GM12878 (cell line): ENCODE data around the gene RHEX. TPM values are rescaled to one million over a fixed set of nuclear protein-coding genes. Genes with fewer than 3 reads are reported as not detected.

Experiments used
- BACH1 ChIP-seq: fragments of 450-650 bp; IDR thresholded peaks from 2 replicates; pipeline ENCODE4 v1.6.1; 2017; ENCODE audit warnings: mild to moderate bottlenecking, borderline replicate concordance
- BHLHE40 ChIP-seq, 2 experiments: fragments of 450-650 bp in 1 of 2; IDR thresholded peaks; 2 replicates each; pipeline ENCODE4 v1.6.1; 2011 to 2017; ENCODE audit warnings: low read depth in 2 of 2, borderline replicate concordance in 1 of 2, improper control_type of control experiment in 1 of 2, low read length in 1 of 2, mild to moderate bottlenecking in 1 of 2
- CBX3 ChIP-seq: fragments of 200-600 bp; sonication (generic); IDR thresholded peaks from 2 replicates; pipeline ENCODE4 v1.6.1; 2016; ENCODE audit warnings: low read depth, borderline replicate concordance
- CBX5 ChIP-seq: sonication (generic); IDR thresholded peaks from 2 replicates; pipeline ENCODE4 v1.6.1; 2016; ENCODE audit warnings: low read depth, moderate library complexity, mild to moderate bottlenecking, inconsistent platforms
- CEBPB ChIP-seq, 2 experiments: fragments of 150-350 bp in 1 of 2; IDR thresholded peaks; 2 replicates each; pipeline ENCODE4 v1.6.1; 2012 to 2014; ENCODE audit warnings: low read depth in 2 of 2, low read length in 2 of 2, borderline replicate concordance in 1 of 2, inconsistent platforms in 1 of 2
- CHD1 ChIP-seq: IDR thresholded peaks from 2 replicates; pipeline ENCODE4 v1.6.1; 2012; ENCODE audit warnings: low read depth, low read length, improper control_type of control experiment
- CHD4 ChIP-seq: fragments of 200-600 bp; sonication (generic); IDR thresholded peaks from 2 replicates; pipeline ENCODE4 v1.6.1; 2016; ENCODE audit warnings: mild to moderate bottlenecking
- CREM ChIP-seq: IDR thresholded peaks from 2 replicates; pipeline ENCODE4 v1.6.1; 2014; ENCODE audit warnings: antibody characterized with exemption, low read depth
- DPF2 ChIP-seq: fragments of 450-650 bp; IDR thresholded peaks from 2 replicates; pipeline ENCODE4 v1.6.1; 2017; ENCODE audit warnings: mild to moderate bottlenecking
- E4F1 ChIP-seq: fragments of 450-650 bp; IDR thresholded peaks from 2 replicates; pipeline ENCODE4 v1.6.1; 2018; ENCODE audit warnings: borderline replicate concordance, mild to moderate bottlenecking; ENCODE audit not compliant: partially characterized antibody
- EZH2 ChIP-seq: IDR thresholded peaks from 2 replicates; pipeline ENCODE4 v1.6.1; 2012; ENCODE audit warnings: low read depth, mild to moderate bottlenecking, control low read depth, inconsistent platforms, low read length, borderline replicate concordance; ENCODE audit not compliant: control insufficient read depth
- FOXM1 ChIP-seq: IDR thresholded peaks from 2 replicates; pipeline ENCODE4 v1.6.1; 2012; ENCODE audit warnings: low read depth, mild to moderate bottlenecking, inconsistent platforms, low read length, moderate library complexity
- HDAC6 ChIP-seq: fragments of 200-600 bp; sonication (generic); IDR thresholded peaks from one replicate; pipeline ENCODE4 v1.8.0; 2017; ENCODE audit warnings: antibody characterized with exemption; ENCODE audit not compliant: unreplicated experiment
- MTA3 ChIP-seq: IDR thresholded peaks from 2 replicates; pipeline ENCODE4 v1.6.1; 2012; ENCODE audit warnings: low read length, inconsistent platforms, borderline replicate concordance
- MYB ChIP-seq: fragments of 150-350 bp; IDR thresholded peaks from 2 replicates; pipeline ENCODE4 v1.6.1; 2014; ENCODE audit warnings: mild to moderate bottlenecking, low read depth, low read length, borderline replicate concordance
- NFIC ChIP-seq: IDR thresholded peaks from 2 replicates; pipeline ENCODE4 v1.6.1; 2012; ENCODE audit warnings: low read depth, mild to moderate bottlenecking, inconsistent platforms, low read length, moderate library complexity
- NKRF ChIP-seq: fragments of 450-650 bp; conservative IDR thresholded peaks from 2 replicates; pipeline ENCODE4 v1.6.1; 2017; ENCODE audit warnings: mild to moderate bottlenecking, moderate library complexity
- PBX3 ChIP-seq: IDR thresholded peaks from 2 replicates; pipeline ENCODE4 v1.6.1; 2011; ENCODE audit warnings: mild to moderate bottlenecking, low read depth, low read length, moderate library complexity; ENCODE audit not compliant: insufficient replicate concordance
- POLR2AphosphoS5 ChIP-seq: IDR thresholded peaks from 2 replicates; pipeline ENCODE4 v1.6.1; 2011; ENCODE audit warnings: mild to moderate bottlenecking, low read length, inconsistent platforms
- RAD51 ChIP-seq: fragments of 450-650 bp; IDR thresholded peaks from 2 replicates; pipeline ENCODE4 v1.6.1; 2016; ENCODE audit warnings: moderate library complexity, mild to moderate bottlenecking, inconsistent platforms
- RFX5 ChIP-seq: IDR thresholded peaks from 2 replicates; pipeline ENCODE4 v1.6.1; 2011; ENCODE audit warnings: low read depth, low read length, improper control_type of control experiment
- RUNX3 ChIP-seq: IDR thresholded peaks from 2 replicates; pipeline ENCODE4 v1.6.1; 2012; ENCODE audit warnings: low read length, inconsistent platforms
- SIN3A ChIP-seq: IDR thresholded peaks from 2 replicates; pipeline ENCODE4 v1.6.1; 2012; ENCODE audit warnings: low read depth, low read length, improper control_type of control experiment
- SMAD5 ChIP-seq: IDR thresholded peaks from 2 replicates; pipeline ENCODE4 v1.6.1; 2016; ENCODE audit warnings: antibody characterized with exemption, low read depth
- STAT1 ChIP-seq: fragments of 450-650 bp; conservative IDR thresholded peaks from 2 replicates; pipeline ENCODE4 v1.6.1; 2014; ENCODE audit warnings: antibody characterized with exemption, mild to moderate bottlenecking
- TCF3 ChIP-seq: IDR thresholded peaks from 2 replicates; pipeline ENCODE4 v1.6.1; 2012; ENCODE audit warnings: low read depth, mild to moderate bottlenecking, low read length, borderline replicate concordance; ENCODE audit not compliant: insufficient read depth
- YY1 ChIP-seq: IDR thresholded peaks from 2 replicates; pipeline ENCODE4 v1.6.1; 2011; ENCODE audit warnings: low read depth, mild to moderate bottlenecking, low read length
- polyA plus RNA-seq, 11 experiments: library from polyadenylated mRNA; depleted of rRNA in 4 of 11; unstranded in 6 of 11; stranded (reverse) in 5 of 11; fragments of >200 nt; fragmentation: Nextera tagmentation in 4 of 11; fragmentation: Illumina TruSeq in 1 of 11; extraction: Ambion mirVana in 4 of 11; extraction: Trizol in 1 of 11; gene quantifications; 1 replicate in 1 of 11; 2 replicates in 10 of 11; pipeline versions ENCODE4 v1.2.1 to v1.2.3, GENCODE V29; 2011 to 2016; ENCODE audit warnings: inconsistent platforms in 2 of 11, missing spikeins in 2 of 11, low read depth in 1 of 11
- total RNA-seq, 4 experiments: library from RNA; depleted of rRNA in 3 of 4; stranded (reverse); fragments of >200 nt in 3 of 4; fragmentation: Illumina TruSeq in 1 of 4; extraction: Trizol in 1 of 4; gene quantifications; 2 replicates each; pipeline versions ENCODE4 v1.2.1 to v1.2.3, GENCODE V29; 2013 to 2021

The RHEX gene
- total and polyA plus RNA-seq, 10 of the 15 experiments (the other 5 are each of a cell fraction or from before 2014, with no cell fraction given): 2.4 to 11.4 (median 5.7) TPM

- TF ChIP-seq E4F1: no peak
- no peak for TF ChIP-seq HDAC6
- no peak for TF ChIP-seq CBX3
- peak; percentile 95 for TF ChIP-seq BHLHE40 (IDR thresholded peaks at IDR 0.05; ENCODE audit: borderline replicate concordance in 1 of 2, low read depth in 2 of 2, low read length in 1 of 2)
- peak; percentile 98 for TF ChIP-seq NFIC
- TF ChIP-seq RAD51: peak; percentile 67; the same call in 1 of the 2 replicates
- TF ChIP-seq SMAD5: no peak
- TF ChIP-seq CREM: peak; percentile 93
- peak; percentile 99 for TF ChIP-seq RUNX3
- peak; percentile 99 for TF ChIP-seq DPF2
- no peak for TF ChIP-seq EZH2
- peak; percentile 53 for TF ChIP-seq POLR2AphosphoS5
- TF ChIP-seq MYB: no peak
- TF ChIP-seq SIN3A: no peak
- TF ChIP-seq FOXM1: peak; percentile 99
- peak; percentile 64 for TF ChIP-seq NKRF
- TF ChIP-seq CBX5: peak; percentile 95; the same call in 1 of the 2 replicates
- TF ChIP-seq CEBPB (IDR thresholded peaks at IDR 0.05; ENCODE audit: borderline replicate concordance in 1 of 2, low read depth in 2 of 2, low read length in 2 of 2): peak in 1 of 2 experiments; percentile 90; a peak in 2 of 4 replicates
- no peak for TF ChIP-seq RFX5
- TF ChIP-seq BACH1: peak; percentile 94
- no peak for TF ChIP-seq CHD1
- peak; percentile 16 for TF ChIP-seq PBX3
- TF ChIP-seq CHD4: no peak
- TF ChIP-seq YY1: no peak
- TF ChIP-seq STAT1: no peak
- TF ChIP-seq TCF3: peak; percentile 99
- peak; percentile 99 for TF ChIP-seq MTA3
Observed at GRCh38 chr1:206050655-206051235, 2.2 kb upstream of the RHEX start (continued).
